GM18517 (cell line): ENCODE measurements around the gene LDLRAD4.

Source experiments
- ATAC-seq: cut with Tn5 transposase; IDR thresholded peaks from one replicate; pipeline ENCODE4 v1.9.1; 2021; ENCODE audit warnings: mild to moderate bottlenecking, moderate library complexity; ENCODE audit not compliant: unreplicated experiment

The LDLRAD4 gene

DNA sequence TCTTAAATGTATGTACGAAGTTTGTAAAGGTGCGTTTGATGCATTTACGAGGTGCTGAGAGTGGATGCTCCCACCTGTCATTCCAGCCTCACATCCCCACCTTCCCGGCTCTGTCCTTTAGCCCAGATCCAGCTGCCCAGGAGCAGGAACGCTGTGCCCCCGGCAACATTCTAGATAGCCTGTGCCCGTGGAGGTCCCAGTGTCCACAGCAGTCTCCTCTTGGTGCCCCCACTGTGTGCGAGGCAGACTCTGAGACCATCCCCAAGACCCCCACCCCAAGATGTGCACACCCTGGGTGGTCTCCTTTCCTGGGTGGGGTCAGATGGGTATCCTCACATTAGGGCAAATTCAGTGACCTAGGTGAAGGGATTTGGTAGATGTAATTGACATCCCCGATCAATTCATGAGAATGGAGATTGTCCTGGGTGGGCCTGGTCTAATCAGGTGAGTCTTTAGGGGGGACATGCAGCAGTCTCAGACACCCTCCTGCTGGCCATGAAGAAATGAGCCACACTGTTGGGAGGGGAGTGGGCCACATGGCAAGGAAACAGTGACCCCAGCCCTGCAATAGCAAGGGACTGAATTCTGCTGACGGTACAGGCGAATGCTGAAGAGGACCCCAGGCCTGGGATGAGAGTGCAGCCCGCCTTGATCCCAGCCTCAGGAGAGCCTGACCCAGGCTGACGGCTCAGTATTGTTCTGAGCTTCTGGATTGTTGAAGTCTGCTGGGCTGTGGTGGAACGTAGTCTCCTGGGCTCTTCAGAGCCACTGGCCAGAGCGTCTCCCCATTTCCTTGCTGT, 304.5 kb downstream of the LDLRAD4 start:
- no peak for ATAC-seq

DNA sequence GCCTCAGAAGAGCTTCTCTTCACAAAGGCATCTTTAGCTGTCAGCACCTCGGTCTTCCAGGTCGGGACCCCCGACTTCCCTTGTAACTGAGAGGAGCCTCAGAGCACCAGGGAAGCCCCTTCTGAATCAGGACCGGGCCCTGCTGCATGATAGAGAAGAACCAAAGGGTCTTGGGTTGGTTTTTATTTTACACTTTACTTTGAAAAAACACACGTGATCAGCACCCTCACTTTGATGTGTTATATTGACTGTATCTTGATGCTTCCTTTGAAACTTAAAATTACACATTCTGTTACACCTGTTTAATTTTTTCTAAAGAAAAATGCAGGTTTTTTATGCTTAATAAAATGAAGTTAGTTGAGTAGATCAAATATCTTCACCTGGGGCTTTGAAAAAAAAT, 305.5 kb downstream of the LDLRAD4 start:
- ATAC-seq: no peak

DNA sequence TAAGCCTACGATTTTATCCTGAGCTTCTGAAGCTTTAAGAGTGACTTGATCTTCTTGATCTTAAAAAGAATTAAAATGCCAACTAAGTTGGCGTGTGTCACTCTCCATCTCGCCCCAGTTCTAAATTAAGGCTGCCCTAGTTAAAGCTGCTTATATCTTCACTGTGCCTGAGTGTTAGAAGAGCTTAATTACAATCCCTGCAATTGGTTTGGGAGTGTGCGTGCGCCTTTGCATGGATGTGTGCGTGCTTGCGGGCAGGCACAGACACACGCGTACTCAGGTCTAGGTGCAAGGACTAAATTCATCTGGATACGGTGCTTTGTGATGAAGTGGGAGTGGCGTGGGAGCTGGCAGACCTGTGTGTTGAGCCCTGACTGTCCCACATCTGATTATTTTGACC, 306.3 kb downstream of the LDLRAD4 start:
- no peak for ATAC-seq

DNA sequence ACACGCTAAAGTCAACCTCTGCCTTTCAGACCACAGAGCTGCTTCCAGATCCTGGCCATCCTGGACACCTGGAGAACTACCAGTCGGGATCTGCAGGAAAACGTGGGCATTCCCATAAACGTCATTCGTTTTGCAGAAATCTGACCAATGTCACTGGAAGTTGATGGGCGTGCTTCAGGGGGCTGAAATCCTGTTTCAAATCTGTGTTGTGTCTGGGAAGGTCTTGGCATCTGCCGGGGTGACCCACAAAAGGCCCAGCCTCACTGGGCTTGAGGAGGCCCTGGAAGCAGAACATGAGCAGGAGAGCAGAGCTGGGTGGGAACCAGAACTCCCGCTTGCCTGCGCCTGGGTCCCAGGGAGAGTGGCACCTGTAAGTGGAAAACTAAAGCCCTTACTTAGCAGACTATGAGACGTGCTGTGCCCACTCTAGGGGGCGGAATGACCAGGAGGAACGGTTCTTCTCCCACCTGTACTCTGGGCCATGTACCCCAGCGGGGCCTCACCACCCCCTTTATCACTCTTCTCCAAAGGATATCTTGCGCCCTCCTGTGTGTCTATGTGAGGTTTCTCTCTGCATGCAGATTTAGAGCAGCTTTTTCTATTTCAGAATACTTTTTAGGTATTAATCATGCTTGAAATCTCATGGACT, 306.9 kb downstream of the LDLRAD4 start:
- no peak for ATAC-seq

DNA sequence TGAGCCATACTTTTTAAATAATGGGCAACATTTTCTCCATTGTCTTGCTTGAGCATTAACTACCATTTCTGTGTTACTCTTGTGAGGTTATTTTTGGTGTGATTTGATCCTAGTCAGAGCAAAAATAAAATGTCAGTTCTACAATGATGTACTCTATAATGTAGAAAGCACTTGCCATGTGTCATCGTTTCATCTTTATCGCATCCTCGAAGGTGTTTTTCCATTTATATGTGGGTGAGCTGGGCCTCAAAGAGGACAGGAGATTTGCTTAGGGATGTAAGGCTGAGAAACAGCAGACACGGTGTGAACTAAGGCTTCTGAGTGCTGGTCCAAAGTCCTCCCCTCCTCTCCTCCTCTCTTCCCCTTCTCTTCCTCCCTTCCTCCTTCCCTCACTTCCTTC, 308.0 kb downstream of the LDLRAD4 start:
- ATAC-seq: no peak

DNA sequence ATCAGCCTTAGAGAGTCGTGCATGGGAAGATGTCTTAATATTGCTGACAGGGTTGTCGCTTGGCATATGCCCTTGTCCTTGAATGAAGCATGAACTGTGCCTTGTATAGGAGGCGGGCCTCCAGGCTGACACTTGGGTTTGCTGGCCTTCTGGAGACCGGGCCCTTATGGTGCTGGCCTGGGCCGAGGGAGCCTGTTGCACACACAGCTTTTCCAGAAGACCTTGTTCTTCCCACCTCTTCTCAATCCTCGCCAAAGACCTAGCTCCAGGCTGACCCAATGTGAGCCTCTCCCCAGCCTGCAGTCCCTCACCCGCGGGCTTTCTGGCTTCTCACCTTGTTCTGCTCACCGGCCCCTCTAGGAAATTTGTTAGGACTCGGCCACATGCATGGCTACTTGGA, 308.7 kb downstream of the LDLRAD4 start:
- ATAC-seq: no peak

DNA sequence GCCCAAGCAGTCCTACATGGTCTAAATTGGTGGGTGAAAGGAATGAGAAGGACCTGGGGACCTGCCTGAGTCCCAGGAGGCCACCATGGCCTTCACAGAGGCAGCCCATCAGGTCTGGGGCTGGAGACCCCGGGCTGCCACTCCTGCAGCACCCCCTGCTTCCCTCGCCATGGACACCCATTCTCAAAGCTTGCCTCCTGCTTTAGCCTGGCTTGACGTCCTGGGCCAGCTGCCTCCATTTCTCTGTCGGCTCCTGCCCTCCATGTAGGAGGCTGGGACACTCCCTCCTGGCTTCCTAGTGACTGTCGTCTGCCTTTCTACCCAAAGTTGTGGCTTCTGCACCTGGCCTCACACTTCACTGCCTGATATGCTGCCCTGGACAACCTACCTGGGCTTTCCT, 309.2 kb downstream of the LDLRAD4 start:
- ATAC-seq: no peak

DNA sequence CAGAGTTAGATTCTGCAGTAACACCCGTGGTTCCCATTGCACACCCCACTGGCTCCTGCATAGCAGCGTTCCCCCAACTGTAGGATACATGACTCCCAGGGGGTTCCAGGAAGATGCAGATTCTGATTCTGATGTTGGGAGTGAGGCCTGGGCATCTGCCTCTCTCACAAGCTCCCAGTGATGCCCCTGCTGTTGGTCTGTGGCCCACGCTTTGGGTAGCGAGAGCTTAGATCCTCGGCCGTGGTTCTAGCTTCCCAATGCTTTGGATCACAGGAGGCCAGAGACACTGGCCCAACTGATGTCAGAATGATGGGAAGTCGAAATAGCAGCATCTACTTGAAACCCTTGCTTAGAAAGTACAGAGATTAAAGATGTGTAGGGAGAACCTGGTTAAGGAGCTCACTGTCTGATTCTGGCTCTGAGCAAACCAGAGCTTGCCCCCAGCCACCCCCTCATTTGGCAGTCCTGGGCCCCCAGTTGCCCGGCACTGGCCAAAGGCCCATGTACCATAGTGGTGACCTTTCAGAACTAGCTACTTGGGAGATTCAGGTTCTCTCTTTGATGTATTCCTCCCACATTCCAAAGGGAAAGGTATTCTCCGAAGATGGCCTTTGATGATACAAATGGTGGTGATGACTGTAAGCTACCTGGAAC, 310.3 kb downstream of the LDLRAD4 start:
- no peak for ATAC-seq

DNA sequence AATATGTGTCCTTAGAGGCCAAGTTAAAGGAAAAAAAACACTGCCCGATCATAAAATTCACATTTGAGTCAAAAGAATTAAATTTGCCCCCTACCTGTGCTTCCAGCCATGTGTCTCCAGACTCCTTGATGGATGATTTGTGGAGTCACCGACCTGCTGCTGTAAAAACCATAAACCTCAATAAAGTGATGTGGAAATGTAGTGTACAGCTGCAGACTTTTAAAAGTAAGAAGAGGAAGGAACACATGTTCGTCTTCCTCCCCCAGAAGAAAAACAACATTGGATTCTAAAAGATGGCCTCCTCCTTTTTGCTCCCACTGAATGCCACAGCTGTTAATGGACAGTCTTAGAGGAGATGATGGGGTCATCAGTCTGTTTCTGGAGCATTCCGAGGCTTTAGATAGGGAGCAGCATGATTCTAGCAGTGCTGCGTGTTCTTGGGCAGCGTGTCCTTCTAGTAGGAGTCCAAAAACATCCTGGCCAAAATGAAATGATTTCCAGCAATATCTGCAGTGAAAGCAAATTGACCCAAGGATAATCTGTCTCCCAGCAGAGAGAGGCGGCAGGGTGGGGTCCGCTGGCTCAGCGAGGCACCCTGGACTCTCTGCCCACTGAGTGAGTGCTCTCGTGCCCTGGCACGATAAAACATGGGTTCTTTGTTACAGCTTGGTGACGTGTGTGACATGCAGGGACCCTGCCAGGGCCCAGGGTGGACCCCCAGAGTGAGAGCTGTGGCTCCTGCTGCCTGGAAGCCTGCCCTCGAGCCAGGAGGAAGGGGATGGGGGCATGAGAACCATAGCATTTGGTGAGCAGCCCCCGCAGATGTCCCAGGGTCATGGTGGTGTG, 311.7 kb downstream of the LDLRAD4 start:
- no peak for ATAC-seq

DNA sequence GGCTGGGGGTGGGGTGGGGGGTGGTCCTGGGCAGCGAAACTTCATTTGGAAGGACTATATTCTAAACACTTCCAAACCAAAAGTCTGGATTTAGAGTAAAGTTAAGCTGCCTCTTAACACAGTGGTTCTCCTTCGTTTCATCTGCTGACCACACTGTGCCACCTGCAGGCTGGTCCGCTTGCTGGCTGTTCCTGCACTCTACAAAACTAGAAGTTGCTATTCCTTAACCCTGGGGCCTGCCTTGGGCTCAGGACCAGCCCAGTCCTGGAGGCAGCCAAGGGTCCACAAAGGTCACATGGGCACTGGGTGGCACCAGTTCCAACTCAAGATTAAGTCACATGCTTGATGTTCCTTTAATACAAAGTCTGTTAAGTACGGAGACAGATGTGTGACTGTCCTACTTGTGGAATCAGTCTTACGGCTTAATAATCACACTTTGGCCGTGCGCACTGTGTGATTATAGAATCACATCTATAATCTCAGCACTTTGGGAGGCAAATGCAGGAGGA, 312.4 kb downstream of the LDLRAD4 start:
- no peak for ATAC-seq

DNA sequence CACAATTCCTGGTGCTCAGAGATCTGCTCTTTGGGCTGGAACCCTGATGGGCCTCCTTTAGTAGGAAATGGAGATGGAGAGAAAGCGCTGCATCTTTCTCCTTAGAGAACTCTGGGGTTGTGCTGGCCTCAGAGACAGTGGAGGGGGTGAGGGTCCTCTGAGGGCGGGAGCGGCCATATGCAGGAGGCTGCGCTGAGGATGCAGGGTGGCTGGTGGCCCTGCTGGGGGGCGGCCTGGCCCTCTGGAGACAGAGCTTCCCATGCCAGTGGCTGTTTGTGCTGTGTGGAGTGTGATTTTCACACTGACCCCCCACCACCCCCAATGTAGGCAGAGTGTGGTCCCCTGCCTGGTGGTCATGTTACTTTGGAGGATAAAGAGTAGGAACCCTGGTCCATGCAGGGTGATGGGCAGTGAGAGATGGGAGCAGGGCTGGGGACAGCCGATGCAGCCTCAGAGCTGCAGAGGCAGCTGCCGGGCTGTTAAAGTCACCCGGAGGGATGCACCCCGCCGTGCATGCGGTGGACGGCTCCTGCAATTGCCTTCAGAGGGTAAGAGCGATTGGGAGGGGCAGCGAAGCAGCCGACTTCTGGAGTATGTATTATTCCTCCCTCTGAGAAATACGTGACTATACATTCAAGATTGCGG, 313.2 kb downstream of the LDLRAD4 start:
- ATAC-seq: no peak

DNA sequence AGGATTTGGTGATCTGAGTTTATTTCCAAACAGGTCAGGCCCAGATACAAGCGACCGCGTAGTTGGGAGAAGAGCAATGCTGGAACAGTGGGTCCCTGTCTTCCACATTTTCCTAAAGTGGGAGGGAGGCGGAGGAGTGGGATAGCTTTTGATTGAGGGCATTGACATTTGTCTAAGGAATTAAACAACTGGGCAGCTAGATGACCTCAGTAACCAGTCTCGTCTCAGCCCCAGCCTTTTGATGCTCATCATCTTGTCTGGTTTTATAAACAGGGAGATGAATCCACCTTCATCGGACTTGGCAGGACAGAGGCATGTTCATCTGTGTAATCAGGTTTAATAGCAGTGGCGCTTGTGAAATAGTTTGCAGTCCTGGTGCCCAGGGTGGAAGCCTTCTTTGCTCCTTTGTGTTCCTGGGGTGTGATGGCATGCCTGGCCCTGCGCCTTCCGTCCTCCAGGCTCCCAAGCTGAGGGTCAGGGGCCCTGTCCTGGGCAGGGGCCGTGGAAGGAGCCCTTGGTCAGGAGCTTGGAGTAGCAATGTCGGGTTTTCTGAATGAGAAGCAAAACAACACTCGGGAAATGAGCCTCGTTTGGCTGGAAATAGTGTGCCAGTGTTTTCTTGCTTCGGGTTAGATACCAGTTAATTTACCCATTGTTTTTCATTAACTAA, 314.0 kb downstream of the LDLRAD4 start:
- no peak for ATAC-seq

DNA sequence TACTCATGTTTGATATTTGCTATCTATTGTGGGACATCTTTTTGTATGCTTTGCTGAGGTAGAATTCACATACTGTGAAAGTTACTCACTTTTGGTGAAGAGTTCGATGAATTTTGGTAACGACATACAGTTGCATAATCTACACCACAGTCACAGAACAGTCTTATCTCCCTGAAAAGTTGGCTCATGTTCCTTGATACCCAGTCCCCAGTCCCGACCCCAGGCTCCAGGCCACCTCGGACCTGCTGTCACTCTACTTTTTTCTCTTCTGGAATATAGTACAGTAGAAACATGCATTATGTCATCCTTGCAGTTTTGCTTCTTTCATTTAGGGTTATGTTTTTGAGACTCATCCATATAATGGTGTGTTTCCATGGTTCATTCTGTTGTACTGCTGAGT, 316.1 kb downstream of the LDLRAD4 start:
- ATAC-seq: no peak

DNA sequence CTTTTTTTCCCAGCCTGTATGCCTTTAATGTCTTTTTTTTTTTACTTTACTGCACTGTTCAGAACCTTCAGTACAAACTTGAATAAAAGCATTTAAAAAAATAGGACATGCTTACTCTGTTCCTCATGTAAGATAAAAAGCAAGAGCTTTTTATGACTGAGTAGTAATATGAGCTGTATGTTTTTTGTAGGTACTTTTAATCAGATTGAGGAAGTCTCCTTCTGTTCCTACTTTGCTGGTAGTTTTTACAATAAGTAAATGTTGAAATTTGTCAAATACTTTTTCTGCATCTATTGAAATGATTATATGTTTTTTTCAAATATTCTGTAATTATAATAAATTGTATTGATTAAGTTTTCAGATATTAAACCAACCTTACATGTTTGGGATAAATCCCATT, 318.0 kb downstream of the LDLRAD4 start:
- no peak for ATAC-seq

DNA sequence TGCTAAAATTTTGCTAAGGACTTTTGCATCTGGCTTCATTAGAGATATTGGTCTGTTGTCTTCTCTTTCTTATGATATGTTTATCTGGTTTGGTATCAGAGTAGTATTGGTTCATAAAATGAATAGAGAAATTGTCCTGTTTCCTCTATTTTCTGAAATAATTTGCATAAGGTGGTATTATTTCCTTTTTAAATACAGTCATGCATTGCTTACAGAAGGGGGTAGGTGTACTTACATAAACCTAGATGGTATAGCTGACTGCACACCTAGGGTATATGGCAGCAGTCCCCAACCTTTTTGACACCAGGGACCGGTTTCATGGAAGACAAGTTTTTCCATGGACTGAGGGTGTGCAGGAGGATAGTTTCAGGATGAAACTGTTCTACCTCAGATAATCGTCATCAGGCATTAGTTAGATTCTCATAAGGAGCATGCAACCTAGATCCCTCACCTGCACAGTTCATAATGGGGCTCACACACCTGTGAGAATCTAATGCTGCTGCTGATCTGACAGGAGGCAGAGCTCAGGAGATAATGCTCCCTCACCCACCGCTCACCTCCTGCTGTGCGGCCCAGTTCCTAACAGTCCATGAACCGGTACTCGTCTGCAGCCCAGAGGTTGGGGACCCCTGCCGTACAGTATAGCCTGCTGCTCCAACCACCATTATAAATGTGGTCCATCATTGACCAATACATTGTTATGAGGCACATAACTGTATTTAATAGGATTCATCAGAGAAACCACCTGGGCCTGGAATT, 318.6 kb downstream of the LDLRAD4 start:
- no peak for ATAC-seq

DNA sequence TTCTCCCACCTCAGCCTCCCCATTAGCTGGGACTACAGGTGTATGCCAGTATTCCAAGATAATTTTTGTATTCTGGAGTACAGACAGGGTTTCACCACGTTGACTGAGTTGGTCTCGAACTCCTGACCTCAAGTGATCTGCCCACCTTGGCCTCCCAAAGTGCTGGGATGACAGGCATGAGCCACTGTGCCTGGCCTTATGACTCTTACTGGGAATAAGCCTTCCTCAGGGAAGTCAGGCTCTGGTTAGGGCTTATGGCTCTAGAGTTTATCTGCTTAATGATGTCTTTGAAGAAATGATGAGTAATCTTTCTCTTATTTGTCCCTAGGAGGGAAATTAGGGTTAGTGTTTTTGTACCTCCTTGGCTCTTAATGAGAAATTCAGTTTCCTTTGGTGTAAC, 320.1 kb downstream of the LDLRAD4 start:
- no peak for ATAC-seq

DNA sequence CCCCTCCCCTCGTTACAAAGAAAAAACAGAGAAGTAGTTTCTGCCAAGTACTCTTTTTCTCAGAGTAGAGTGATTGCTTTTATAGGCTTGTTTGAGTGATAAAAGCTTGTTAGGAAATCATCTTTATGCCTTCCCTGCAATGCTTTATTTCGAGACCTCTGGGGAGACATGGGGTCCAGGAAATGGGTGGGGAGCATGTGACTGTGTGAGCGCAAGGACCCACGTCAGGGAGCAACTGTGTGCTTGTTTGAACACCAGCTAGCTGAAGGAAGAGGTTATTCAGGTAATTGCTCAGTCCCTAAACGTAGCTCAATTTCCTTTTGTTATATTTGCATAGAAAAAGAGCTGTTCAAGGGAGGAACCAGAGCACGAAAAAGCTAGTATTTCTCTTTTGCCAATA, 320.5 kb downstream of the LDLRAD4 start:
- no peak for ATAC-seq

DNA sequence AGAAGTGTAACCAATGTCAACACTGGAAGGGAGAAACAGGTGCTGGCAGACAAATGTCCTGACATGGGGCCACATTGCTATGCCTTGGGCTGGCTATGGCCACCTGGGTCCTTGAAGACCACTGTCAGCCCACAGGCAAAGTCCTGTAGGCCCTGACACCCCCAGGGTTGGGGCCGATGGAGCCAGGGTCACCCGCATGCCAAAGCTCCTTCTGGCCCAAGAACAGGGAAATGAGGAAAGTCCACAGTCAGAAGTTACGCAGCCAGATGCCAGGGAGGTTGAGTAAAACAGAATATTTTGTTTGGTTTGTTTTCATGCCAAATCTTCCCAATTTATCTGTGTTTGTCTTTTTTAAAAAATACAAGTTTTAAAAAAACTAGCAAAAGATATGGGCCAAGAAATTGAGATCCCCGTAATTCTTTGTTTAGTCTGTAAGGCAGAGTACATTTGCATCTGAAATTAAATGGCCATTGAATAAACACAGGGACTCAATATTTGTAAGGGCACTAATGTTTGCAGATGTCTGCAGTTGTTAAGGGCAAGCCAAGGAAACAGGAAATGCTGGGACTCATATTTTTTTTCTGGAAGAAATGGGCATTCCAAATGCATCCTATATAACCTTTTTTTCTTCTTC, 321.4 kb downstream of the LDLRAD4 start:
- ATAC-seq: no peak
